Measurements from ENCODE around the gene FOXP3.

DNA sequence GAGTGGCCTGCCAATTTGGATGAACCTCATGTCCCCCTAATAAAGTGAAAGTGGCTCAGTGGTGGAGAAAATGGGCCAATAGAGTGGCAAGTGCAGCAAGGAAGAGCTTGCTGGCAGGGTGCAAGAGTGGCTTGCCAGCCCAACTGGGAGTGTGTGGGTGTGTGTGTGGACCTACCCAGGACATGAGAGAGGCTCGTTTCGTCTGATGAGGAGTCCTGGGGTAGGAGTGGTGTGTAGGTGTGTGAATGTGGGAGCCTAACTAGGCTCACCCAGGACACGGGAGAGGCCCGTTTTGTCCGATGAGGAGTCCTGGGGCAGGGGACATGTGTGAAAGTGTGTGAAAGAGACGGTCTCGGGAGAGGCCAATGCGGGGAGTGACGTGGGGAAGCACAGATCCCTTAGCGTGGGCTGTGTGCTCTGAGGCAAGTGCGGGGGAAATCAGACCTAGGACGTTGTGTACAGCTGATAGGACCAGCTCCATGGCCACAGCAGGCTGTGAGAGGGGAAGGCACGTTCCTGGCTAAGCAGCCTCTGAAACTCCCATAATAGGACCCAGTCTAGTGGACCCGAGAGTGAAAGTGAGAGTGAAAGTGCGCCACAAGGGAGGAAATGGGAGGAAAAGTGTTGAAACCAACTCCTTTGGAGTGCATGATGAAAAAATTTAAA is 44.2 kb upstream of the FOXP3 start:
- TF ChIP-seq, protein P1, sequence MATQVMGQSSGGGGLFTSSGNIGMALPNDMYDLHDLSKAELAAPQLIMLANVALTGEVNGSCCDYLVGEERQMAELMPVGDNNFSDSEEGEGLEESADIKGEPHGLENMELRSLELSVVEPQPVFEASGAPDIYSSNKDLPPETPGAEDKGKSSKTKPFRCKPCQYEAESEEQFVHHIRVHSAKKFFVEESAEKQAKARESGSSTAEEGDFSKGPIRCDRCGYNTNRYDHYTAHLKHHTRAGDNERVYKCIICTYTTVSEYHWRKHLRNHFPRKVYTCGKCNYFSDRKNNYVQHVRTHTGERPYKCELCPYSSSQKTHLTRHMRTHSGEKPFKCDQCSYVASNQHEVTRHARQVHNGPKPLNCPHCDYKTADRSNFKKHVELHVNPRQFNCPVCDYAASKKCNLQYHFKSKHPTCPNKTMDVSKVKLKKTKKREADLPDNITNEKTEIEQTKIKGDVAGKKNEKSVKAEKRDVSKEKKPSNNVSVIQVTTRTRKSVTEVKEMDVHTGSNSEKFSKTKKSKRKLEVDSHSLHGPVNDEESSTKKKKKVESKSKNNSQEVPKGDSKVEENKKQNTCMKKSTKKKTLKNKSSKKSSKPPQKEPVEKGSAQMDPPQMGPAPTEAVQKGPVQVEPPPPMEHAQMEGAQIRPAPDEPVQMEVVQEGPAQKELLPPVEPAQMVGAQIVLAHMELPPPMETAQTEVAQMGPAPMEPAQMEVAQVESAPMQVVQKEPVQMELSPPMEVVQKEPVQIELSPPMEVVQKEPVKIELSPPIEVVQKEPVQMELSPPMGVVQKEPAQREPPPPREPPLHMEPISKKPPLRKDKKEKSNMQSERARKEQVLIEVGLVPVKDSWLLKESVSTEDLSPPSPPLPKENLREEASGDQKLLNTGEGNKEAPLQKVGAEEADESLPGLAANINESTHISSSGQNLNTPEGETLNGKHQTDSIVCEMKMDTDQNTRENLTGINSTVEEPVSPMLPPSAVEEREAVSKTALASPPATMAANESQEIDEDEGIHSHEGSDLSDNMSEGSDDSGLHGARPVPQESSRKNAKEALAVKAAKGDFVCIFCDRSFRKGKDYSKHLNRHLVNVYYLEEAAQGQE (IDR thresholded peaks at IDR 0.05; ENCODE audit: low read depth), result no peak
- TF ChIP-seq, protein P2, sequence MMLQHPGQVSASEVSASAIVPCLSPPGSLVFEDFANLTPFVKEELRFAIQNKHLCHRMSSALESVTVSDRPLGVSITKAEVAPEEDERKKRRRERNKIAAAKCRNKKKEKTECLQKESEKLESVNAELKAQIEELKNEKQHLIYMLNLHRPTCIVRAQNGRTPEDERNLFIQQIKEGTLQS (IDR thresholded peaks at IDR 0.05), result no peak
- TF ChIP-seq JUND (IDR thresholded peaks at IDR 0.05), result no peak
- TF ChIP-seq SIN3A (IDR thresholded peaks at IDR 0.05; ENCODE audit: low read depth), result no peak
- TF ChIP-seq, protein P3, sequence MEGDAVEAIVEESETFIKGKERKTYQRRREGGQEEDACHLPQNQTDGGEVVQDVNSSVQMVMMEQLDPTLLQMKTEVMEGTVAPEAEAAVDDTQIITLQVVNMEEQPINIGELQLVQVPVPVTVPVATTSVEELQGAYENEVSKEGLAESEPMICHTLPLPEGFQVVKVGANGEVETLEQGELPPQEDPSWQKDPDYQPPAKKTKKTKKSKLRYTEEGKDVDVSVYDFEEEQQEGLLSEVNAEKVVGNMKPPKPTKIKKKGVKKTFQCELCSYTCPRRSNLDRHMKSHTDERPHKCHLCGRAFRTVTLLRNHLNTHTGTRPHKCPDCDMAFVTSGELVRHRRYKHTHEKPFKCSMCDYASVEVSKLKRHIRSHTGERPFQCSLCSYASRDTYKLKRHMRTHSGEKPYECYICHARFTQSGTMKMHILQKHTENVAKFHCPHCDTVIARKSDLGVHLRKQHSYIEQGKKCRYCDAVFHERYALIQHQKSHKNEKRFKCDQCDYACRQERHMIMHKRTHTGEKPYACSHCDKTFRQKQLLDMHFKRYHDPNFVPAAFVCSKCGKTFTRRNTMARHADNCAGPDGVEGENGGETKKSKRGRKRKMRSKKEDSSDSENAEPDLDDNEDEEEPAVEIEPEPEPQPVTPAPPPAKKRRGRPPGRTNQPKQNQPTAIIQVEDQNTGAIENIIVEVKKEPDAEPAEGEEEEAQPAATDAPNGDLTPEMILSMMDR (IDR thresholded peaks at IDR 0.05 in 2 of 3, conservative IDR thresholded peaks at IDR 0.05 in 1 of 3; ENCODE audit: borderline replicate concordance in 1 of 3, insufficient read depth in 1 of 3, low read depth in 2 of 3, low read length in 2 of 3), result no peak
- TF ChIP-seq CEBPB (IDR thresholded peaks at IDR 0.05; ENCODE audit: low read depth), result no peak
- no peak for TF ChIP-seq YY1 (IDR thresholded peaks at IDR 0.05; ENCODE audit: extremely low read depth, insufficient replicate concordance, low read depth, low read length)
- TF ChIP-seq, protein P4, sequence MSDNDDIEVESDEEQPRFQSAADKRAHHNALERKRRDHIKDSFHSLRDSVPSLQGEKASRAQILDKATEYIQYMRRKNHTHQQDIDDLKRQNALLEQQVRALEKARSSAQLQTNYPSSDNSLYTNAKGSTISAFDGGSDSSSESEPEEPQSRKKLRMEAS (IDR thresholded peaks at IDR 0.05), result no peak
- no peak for TF ChIP-seq POLR2AphosphoS5 (IDR thresholded peaks at IDR 0.05; ENCODE audit: low read depth, low read length)
- no peak for TF ChIP-seq POLR2A (IDR thresholded peaks at IDR 0.05; ENCODE audit: borderline replicate concordance, extremely low read depth, insufficient read depth, insufficient read length)
- TF ChIP-seq, protein P5, sequence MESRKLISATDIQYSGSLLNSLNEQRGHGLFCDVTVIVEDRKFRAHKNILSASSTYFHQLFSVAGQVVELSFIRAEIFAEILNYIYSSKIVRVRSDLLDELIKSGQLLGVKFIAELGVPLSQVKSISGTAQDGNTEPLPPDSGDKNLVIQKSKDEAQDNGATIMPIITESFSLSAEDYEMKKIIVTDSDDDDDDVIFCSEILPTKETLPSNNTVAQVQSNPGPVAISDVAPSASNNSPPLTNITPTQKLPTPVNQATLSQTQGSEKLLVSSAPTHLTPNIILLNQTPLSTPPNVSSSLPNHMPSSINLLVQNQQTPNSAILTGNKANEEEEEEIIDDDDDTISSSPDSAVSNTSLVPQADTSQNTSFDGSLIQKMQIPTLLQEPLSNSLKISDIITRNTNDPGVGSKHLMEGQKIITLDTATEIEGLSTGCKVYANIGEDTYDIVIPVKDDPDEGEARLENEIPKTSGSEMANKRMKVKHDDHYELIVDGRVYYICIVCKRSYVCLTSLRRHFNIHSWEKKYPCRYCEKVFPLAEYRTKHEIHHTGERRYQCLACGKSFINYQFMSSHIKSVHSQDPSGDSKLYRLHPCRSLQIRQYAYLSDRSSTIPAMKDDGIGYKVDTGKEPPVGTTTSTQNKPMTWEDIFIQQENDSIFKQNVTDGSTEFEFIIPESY (IDR thresholded peaks at IDR 0.05; ENCODE audit: extremely low read depth, insufficient replicate concordance, low read length), result no peak
- TF ChIP-seq EGR1 (IDR thresholded peaks at IDR 0.05; ENCODE audit: low read depth), result no peak
- no peak for TF ChIP-seq EZH2 (IDR thresholded peaks at IDR 0.05)

Measured in HCT116 (cell line).